RWPE2 (cell line): Measurements from ENCODE around the gene SDK2.

ENCODE experiments used
- ATAC-seq: fragments of 200-7000 bp; cut with Tn5 transposase; 3 replicates; pipeline ENCODE4 v1.9.1; 2021; ENCODE audit warnings: low read depth
- DNase-seq: peaks from one replicate; pipeline ENCODE4 v3.0.0-alpha.2; 2020; ENCODE audit warnings: low spot score
- H3K27ac ChIP-seq: fragments of 450-650 bp; 2 replicates; pipeline ENCODE4 v1.5.1; 2017; ENCODE audit warnings: mild to moderate bottlenecking; ENCODE audit not compliant: poor library complexity, severe bottlenecking
- H3K27me3 ChIP-seq: fragments of 250-450 bp; sonication (Bioruptor Pico); 2 replicates; pipeline ENCODE4 v1.5.1; 2021; ENCODE audit warnings: mild to moderate bottlenecking, moderate library complexity; ENCODE audit not compliant: insufficient read depth, poor library complexity, severe bottlenecking
- H3K36me3 ChIP-seq: fragments of 250-450 bp; sonication (Bioruptor Pico); 2 replicates; pipeline ENCODE4 v1.5.1; 2020; ENCODE audit warnings: low read depth, mild to moderate bottlenecking, moderate library complexity
- H3K4me1 ChIP-seq: fragments of 250-450 bp; sonication (Bioruptor Pico); 2 replicates; pipeline ENCODE4 v1.5.1; 2021; ENCODE audit warnings: mild to moderate bottlenecking, moderate library complexity; ENCODE audit not compliant: insufficient read depth, poor library complexity, severe bottlenecking
- H3K4me3 ChIP-seq: fragments of 250-450 bp; sonication (Bioruptor Pico); 2 replicates; pipeline ENCODE4 v1.5.1; 2021; ENCODE audit warnings: mild to moderate bottlenecking, moderate library complexity; ENCODE audit not compliant: severe bottlenecking
- H3K9me3 ChIP-seq: fragments of 250-450 bp; sonication (Bioruptor Pico); 2 replicates; pipeline ENCODE4 v1.5.1; 2021; ENCODE audit warnings: mild to moderate bottlenecking, moderate library complexity; ENCODE audit not compliant: severe bottlenecking
- TF ChIP-seq, protein P1 (sequence below): fragments of 450-650 bp; IDR thresholded peaks from one replicate; pipeline ENCODE4 v1.5.1; 2017; ENCODE audit warnings: mild to moderate bottlenecking, moderate library complexity; ENCODE audit not compliant: poor library complexity, severe bottlenecking

SDK2 gene

DNA sequence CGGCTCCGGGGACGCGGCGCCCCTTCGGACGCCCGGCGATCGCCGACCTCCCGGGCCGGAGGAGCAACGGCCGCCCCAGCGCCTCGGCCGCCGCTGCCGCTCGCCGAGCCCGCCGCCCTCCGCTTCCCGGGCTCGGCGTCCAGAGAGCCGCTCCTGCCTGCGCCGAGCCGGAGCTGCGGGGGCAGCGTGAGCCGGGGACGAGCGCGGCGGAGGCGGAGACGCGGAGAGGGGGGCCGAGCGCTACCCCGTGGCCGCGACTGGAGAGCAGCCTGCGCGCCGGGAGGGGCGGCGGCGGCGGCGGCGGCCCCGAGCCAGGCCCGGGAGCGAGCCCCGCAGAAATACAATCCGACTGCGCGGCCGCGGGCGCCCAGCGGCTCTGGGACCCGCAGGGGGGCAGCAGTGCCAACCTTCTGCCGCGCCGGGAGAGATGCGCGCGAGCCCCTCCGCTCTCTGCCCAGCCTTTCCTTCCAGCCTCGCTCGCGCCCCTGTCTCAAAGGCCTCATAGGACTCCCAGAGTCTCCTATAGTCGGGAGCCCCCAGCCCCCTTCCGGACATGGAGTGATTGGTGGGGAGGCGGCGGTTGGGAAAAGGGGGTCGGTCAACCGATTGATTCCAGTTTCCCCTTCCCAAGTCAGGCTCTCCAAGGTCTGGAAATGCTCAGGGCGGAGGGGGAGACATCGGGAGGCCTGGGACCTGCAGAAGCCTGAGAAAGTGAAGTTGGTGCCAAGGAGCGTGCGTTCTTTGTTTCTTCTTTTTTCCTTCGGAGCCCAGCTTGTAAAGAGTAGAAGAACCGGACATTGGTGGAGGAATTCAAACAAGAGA lies 1.0 kb upstream of the SDK2 start:
- H3K36me3 ChIP-seq: no peaks in the 10 kb centered on the region
- ATAC-seq (peak; percentile 48; the same call in 2 of the 3 replicates), DNase-seq (no peak)
- TF ChIP-seq, protein P1, sequence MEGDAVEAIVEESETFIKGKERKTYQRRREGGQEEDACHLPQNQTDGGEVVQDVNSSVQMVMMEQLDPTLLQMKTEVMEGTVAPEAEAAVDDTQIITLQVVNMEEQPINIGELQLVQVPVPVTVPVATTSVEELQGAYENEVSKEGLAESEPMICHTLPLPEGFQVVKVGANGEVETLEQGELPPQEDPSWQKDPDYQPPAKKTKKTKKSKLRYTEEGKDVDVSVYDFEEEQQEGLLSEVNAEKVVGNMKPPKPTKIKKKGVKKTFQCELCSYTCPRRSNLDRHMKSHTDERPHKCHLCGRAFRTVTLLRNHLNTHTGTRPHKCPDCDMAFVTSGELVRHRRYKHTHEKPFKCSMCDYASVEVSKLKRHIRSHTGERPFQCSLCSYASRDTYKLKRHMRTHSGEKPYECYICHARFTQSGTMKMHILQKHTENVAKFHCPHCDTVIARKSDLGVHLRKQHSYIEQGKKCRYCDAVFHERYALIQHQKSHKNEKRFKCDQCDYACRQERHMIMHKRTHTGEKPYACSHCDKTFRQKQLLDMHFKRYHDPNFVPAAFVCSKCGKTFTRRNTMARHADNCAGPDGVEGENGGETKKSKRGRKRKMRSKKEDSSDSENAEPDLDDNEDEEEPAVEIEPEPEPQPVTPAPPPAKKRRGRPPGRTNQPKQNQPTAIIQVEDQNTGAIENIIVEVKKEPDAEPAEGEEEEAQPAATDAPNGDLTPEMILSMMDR: peak; percentile 56
- peak overlapping the region; percentile 41 for H3K4me3 ChIP-seq
- no peaks in the 10 kb centered on the region for H3K9me3 ChIP-seq
- H3K27me3 ChIP-seq: peaks cover 41% of the 10 kb centered on the region
- no peaks in the 10 kb centered on the region for H3K4me1 ChIP-seq
- no peak overlapping the region for H3K27ac ChIP-seq

DNA sequence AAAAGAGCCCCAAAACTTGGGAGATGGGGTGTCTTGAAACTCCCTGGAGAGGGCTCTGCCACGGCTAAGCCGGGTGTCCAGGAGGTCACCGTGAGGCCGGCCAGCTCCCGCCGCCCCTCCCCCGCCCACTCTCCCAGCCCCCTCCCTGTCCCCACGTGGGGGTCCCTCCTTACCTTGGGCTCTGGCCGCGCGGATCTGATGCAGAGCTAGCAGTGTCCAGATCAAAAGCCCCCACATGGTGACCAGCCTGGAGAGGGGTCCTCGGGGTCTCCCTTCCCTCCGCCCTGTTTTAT lies 447 bp downstream of the SDK2 start:
- ATAC-seq (no peak), DNase-seq (no peak)
- no peaks in the 10 kb centered on the region for H3K9me3 ChIP-seq
- TF ChIP-seq, protein P1: no peak
- no peaks in the 10 kb centered on the region for H3K36me3 ChIP-seq
- H3K27ac ChIP-seq: no peak overlapping the region
- no peaks in the 10 kb centered on the region for H3K4me1 ChIP-seq
- H3K4me3 ChIP-seq: peak overlapping the region; percentile 41
- H3K27me3 ChIP-seq: peaks cover 39% of the 10 kb centered on the region

DNA sequence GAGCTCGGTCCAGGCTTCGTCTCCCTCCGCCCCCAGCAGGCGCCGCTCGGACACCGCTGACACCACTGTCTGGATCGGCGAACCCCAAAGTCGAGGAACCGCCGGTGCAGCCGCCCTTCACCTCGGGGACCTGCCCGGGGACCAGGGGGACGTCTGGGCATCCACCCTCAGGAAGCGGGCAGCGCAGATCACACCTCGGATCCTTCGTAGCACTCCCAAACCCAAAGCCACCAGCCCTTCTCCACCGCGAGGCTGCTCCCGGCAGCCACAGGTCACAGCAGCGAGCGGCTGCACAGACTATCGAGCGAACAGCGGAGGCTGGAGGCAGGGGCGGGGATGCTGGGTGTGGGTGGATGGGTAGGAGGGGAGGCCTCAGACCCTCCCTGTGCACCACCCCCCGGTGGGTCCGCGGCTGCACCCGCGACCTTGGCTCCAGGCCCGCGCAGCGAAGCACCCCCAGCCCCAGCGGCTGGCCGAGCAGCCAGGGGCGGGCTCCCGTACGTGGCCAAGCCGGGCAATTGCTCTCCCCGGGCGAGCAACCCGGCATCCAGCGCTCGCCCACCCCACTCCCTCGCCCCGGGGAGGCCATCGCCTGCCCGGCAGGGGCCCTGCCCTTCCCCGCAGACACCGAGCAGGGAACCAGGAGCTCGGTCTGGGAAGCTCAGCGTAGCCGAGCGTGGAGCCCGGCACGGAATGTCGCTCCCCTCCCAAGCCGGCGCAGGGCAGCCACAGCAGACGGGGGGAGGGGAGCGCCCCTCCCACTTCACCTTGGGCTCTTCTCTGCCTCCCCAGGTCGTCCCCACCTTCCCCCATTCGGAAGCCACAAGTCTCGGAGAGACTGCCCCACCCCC lies 1.0 kb downstream of the SDK2 start:
- TF ChIP-seq, protein P1: peak; percentile 69
- Histone ChIP-seq H3K36me3 (no peaks in the 10 kb centered on the region), H3K27ac (no peak overlapping the region), H3K9me3 (no peaks in the 10 kb centered on the region), H3K4me1 (no peaks in the 10 kb centered on the region), H3K27me3 (peaks cover 33% of the 10 kb centered on the region), H3K4me3 (peak overlapping the region; percentile 41)
- ATAC-seq: peak; percentile 62
- no peak for DNase-seq

DNA sequence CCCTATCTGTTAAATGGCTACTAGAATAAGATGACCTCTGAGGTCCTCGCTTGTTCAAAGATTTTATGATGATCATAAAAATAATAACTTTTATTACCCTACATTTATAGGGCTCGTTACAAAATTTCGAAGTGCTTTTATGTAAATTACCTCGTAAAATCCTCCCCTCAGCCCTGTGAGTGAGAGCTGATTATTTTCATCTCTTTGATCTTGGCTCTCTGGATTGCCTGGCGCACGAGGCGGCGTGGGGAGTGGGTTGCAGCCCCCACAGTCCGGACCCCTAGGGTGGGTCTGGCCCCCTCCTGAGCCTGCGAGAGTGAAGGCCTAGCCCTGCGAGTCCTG lies 1.6 kb downstream of the SDK2 start:
- no peaks in the 10 kb centered on the region for H3K4me1 ChIP-seq
- H3K27ac ChIP-seq: no peak overlapping the region
- H3K9me3 ChIP-seq: no peaks in the 10 kb centered on the region
- TF ChIP-seq, protein P1: no peak
- ATAC-seq (no peak), DNase-seq (no peak)
- peak overlapping the region; percentile 41 for H3K4me3 ChIP-seq
- peaks cover 28% of the 10 kb centered on the region for H3K27me3 ChIP-seq
- no peaks in the 10 kb centered on the region for H3K36me3 ChIP-seq
